A204.1 (cell line): ENCODE results near the gene FZD7.

Source experiments
- FAIRE-seq: peaks from 2 replicates; lab custom pipeline; 2012; peaks lifted over from hg19 to GRCh38; lab: Jason Lieb, UNC

FZD7 gene

DNA sequence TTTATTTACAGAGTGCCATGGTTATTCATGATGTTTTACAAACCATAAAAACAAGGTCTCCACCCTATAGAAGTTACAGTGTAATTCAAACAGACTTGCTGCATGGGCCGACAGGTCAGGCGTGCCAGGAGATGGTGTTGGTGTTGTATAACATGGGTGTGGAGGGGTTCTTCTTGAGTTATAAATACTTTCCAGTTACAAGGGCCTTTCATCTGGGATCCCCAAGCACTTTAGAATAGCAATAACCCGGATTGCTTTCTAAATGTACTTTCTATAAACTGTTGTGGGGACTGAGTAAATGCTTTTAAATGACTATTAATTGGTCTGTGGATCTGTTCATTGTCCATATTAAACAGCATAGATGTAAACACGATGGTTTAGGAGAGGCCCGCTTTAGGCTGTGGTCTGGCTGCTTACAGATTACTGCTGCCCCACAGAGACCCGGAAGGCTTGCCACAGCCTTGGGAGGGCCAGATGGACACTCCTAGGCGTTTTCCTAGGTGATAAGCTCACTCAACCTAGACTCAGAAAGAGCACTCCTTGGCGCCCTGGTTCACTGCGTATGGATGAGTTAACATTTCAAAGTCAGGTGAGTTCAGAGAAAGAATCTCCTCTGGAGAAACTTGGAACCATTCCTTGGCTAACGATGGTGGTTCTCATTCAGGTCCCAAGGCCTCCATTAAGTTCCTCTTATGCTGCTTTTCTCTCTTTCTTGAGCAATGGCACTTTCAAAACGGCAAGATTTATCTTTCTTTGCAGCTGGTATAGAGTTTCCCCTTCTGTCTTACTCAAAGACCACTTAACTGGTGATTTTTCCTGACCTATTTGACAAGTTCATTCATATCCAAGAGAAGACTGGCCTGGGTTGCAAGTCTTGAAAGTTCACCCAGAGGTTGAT, 35.8 kb downstream of the FZD7 start:
- no peak for FAIRE-seq

DNA sequence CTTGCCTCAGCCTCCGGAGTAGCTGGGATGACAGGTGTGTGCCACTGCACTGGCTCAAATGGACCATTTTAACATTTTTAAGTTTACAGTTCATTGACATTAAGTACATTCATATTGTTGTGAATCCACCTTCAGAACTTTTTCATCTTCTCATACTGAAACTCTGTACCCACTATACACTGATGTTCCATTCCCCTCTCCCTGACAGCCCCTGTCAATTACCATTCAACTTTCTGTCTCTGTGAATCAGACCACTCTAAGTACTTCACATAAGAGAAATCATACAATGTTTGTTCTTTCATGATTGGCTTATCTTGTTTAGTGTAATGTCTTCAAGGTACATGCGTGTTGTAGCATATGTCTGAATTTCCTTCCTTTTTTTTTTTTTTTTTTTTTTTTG, 37.5 kb downstream of the FZD7 start:
- FAIRE-seq: no peak

DNA sequence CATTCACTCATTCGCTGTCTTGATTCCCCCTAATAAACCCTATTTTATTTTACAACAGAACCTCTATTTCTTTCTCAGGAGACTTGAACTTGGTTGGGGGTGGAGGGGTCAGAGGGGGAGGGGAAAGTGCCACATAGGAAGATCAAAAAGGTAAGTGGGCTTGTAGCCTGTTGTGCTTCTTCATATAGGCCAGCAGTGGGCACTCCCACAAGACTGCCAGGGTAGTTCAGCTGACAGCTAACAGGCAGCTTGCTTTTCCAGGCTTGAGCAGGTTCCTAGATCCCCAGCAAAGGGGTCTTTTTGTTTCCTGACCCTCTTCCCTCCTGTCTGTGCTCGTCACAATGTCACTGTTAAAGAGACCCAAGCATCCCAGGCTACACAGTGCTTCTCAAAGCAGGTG, 38.6 kb downstream of the FZD7 start:
- FAIRE-seq: no peak

DNA sequence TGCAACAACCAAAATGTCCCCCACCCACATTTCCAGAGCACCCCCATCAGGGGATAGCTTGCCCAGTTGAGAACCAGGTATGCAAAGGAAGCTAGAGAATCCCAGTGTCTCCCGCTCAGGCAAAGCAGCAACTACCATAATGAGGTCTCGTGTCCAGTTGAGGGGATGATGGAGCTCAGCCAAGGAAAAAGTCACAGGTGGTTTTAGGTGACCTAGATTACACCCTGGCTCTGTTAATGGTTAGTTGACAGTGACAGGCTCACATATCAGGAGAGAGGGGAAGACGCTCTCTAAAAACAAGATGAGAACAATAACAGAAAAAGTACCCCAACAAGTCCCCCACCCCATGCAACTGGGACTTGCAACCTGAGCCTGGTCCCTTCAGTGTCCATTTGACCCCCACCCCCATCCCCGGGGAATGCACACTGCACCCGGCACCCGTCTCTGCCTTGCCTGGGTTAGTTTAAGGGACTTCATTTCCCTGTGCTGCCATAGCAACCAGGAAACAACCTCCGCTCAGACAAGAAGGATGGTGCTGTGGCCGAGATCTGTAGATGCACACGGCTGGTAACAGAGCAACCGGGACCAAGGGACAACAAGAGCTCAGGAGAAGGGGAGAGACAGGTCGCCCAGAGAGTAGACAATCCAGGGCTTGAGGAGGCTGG, 39.2 kb downstream of the FZD7 start, which contains the start of gene KIAA2012:
Gene KIAA2012, plus strand, starts transcription at position 519 of the 665 bp plus-strand sequence. CDS start 373 bp downstream, outside the sequence.
- FAIRE-seq: no peak

DNA sequence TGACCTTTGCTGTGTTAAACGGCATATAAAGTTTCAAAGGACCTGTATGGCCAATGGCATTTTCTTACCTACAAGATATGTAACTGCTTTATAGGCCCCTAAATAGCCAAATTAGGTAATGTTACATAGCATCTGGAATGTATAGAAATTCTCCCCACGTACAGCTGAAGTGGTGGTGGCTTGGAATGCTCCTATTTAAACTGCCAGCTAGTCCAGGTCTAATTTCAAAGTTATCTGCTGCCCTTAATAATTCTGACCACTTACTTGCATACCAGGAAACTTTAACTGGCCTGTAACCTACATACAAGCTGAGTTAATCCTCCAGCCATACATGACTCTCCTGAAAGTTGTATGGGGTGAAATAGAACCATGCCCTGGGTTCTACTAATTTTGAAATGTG, 40.7 kb downstream of the FZD7 start:
- FAIRE-seq: no peak

DNA sequence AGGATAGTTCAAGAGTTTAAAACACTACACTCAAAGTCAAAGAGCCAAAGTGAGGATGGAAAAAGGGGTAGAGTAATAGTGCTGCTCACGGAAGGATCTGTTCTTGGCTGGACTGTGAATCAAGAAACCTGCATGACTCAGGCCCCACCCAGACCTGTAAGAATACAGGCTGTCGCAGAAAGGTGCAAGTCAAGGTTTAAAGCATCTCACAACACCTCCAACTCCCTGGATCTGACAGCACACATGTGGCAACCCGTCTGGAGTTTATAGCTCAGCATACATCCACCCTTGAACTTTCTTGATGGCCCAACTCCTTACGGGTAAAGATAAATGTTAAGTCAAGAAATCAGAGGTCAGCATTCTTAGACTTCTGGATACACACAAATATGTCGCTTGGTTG, 45.7 kb downstream of the FZD7 start:
- no peak for FAIRE-seq

DNA sequence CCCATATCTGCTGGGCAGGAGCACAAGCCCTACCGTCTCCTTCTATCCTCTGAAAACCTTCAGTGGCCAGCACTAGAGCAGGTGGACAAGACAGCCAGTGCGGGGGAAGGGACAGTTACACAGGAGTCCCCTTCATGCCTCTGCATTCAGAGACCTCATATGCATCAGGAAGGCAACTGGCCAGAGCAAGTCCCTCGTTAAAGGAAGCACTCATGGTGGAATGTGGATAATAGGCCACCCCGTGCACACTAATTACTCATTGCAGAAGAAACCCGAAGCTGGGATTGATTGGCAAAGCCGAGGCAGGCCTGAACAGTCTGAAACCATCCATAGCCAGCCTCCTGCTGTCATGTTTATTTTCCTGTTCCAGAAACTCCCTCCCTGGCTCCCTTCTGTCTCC, 50.6 kb downstream of the FZD7 start:
- no peak for FAIRE-seq
